ENCODE data around the gene MOB2. TPM values are rescaled to one million over a fixed set of nuclear protein-coding genes. Genes with fewer than 3 reads are reported as not detected.
A peak's percentile ranks its signal among the peaks of the same experiment; 100 is the strongest.

Gene MOB2
- total RNA-seq, 4 donors from 2014 or later = 63.8 to 104 (median 95.8) TPM

- no peaks in the 10 kb centered on the region for H3K27me3 ChIP-seq
- TF ChIP-seq EP300 (IDR thresholded peaks at IDR 0.05) (no peak), POLR2AphosphoS5 (IDR thresholded peaks at IDR 0.05) (no peak), CTCF (IDR thresholded peaks at IDR 0.05) (no peak), POLR2A (IDR thresholded peaks at IDR 0.05) (no peak)
- peaks cover 53% of the 10 kb centered on the region for H3K4me1 ChIP-seq
- peak in 1 of 2 donors; percentile 60 for DNase-seq (ENCODE audit: low spot score in 2 of 2)
- H3K36me3 ChIP-seq = peaks cover 31% of the 10 kb centered on the region
- WGBS = 88% methylated on average over 22 of the region's 32 CpGs
- peak overlapping the region; percentile 34 for H3K27ac ChIP-seq
- H3K4me3 ChIP-seq = no peak overlapping the region
- H3K9me3 ChIP-seq = no peaks in the 10 kb centered on the region
Measured at GRCh38 chr11:1482581-1483444, 3.8 kb downstream of the MOB2 start.

- no peak overlapping the region for H3K4me3 ChIP-seq
- TF ChIP-seq POLR2A (IDR thresholded peaks at IDR 0.05) = no peak
- no peak for TF ChIP-seq POLR2AphosphoS5 (IDR thresholded peaks at IDR 0.05)
- TF ChIP-seq CTCF (IDR thresholded peaks at IDR 0.05) = no peak
- no peak for TF ChIP-seq EP300 (IDR thresholded peaks at IDR 0.05)
- H3K27me3 ChIP-seq = no peaks in the 10 kb centered on the region
- H3K9me3 ChIP-seq = no peaks in the 10 kb centered on the region
- peak overlapping the region; percentile 34 for H3K27ac ChIP-seq
- WGBS = 81% methylated on average over 7 of the region's 16 CpGs
- H3K36me3 ChIP-seq = peaks cover 39% of the 10 kb centered on the region
- DNase-seq (ENCODE audit: low spot score in 2 of 2) = peak in 1 of 2 donors; percentile 48
- peaks cover 44% of the 10 kb centered on the region for H3K4me1 ChIP-seq
Measured at GRCh38 chr11:1481861-1482441, 4.6 kb downstream of the MOB2 start.

GRCh38 chr11:1481483-1481825, 5.1 kb downstream of the MOB2 start:
- H3K9me3 ChIP-seq = no peaks in the 10 kb centered on the region
- TF ChIP-seq CTCF (IDR thresholded peaks at IDR 0.05) (no peak), POLR2AphosphoS5 (IDR thresholded peaks at IDR 0.05) (no peak), EP300 (IDR thresholded peaks at IDR 0.05) (no peak), POLR2A (IDR thresholded peaks at IDR 0.05) (no peak)
- DNase-seq (ENCODE audit: low spot score in 2 of 2) = peak in 1 of 2 donors; percentile 25
- H3K27ac ChIP-seq = no peak overlapping the region
- peaks cover 40% of the 10 kb centered on the region for H3K4me1 ChIP-seq
- no peaks in the 10 kb centered on the region for H3K27me3 ChIP-seq
- peaks cover 44% of the 10 kb centered on the region for H3K36me3 ChIP-seq
- WGBS = 84% methylated on average over 2 of the region's 2 CpGs
- no peak overlapping the region for H3K4me3 ChIP-seq

GRCh38 chr11:1480555-1481482, 5.8 kb downstream of the MOB2 start:
- no peaks in the 10 kb centered on the region for H3K27me3 ChIP-seq
- H3K4me1 ChIP-seq = peaks cover 33% of the 10 kb centered on the region
- H3K4me3 ChIP-seq = no peak overlapping the region
- TF ChIP-seq POLR2AphosphoS5 (IDR thresholded peaks at IDR 0.05) = no peak
- no peak for TF ChIP-seq CTCF (IDR thresholded peaks at IDR 0.05)
- no peak for TF ChIP-seq EP300 (IDR thresholded peaks at IDR 0.05)
- no peak for TF ChIP-seq POLR2A (IDR thresholded peaks at IDR 0.05)
- H3K36me3 ChIP-seq = peaks cover 51% of the 10 kb centered on the region
- peak in 1 of 2 donors; percentile 46 for DNase-seq (ENCODE audit: low spot score in 2 of 2)
- H3K9me3 ChIP-seq = no peaks in the 10 kb centered on the region
- H3K27ac ChIP-seq = no peak overlapping the region
- WGBS = 86% methylated on average over 23 of the region's 36 CpGs

Data from suprapubic skin (tissue), 4 donors.